PC-9 (cell line): ENCODE measurements around the gene FAM117B.

Source experiments
- CTCF ChIP-seq: fragments of 200-600 bp; sonication (generic); conservative IDR thresholded peaks from 2 replicates; pipeline ENCODE4 v1.6.1; 2017; ENCODE audit warnings: mixed run types, antibody characterized with exemption, mild to moderate bottlenecking, moderate library complexity
- EZH2 ChIP-seq: fragments of 200-600 bp; sonication (generic); IDR thresholded peaks from 2 replicates; pipeline ENCODE4 v1.8.0; 2017; ENCODE audit warnings: antibody characterized with exemption, low read depth

- no peak for TF ChIP-seq CTCF
- no peak for TF ChIP-seq EZH2
Observed at GRCh38 chr2:202743613-202744012, 108.8 kb downstream of the FAM117B start.
